CMK (cell line): ENCODE data around the gene LTF.
"Not testable (repeated sequence)": the region's sequence is repeated elsewhere in the genome, so short reads cannot be mapped to it uniquely, and the experiment has no call there.

ENCODE experiments used
- DNase-seq: peaks from one replicate; pipeline ENCODE4 v3.0.0-alpha.2; 2010; ENCODE audit warnings: low read depth

The LTF gene

GRCh38 chr3:46412786-46413298 is 51.9 kb downstream of the LTF start:
- no peak for DNase-seq

GRCh38 chr3:46411271-46411670 is 53.4 kb downstream of the LTF start:
- no peak for DNase-seq

- DNase-seq, result no peak
Observed at GRCh38 chr3:46410669-46411068, 54.0 kb downstream of the LTF start.

- no peak for DNase-seq
Observed at GRCh38 chr3:46409739-46410489, 54.8 kb downstream of the LTF start.

- DNase-seq, result no peak
Observed at GRCh38 chr3:46408853-46409252, 55.9 kb downstream of the LTF start.

GRCh38 chr3:46407970-46408369 is 56.7 kb downstream of the LTF start:
- DNase-seq, result no peak

GRCh38 chr3:46406788-46407611 is 57.7 kb downstream of the LTF start, which contains the start of the genes CCR5AS and CCRL2:
Gene CCR5AS, minus strand, starts transcription at chr3:46407066.
Gene CCRL2, plus strand, starts transcription at chr3:46407259. Its CDS starts 821 bp downstream, at chr3:46408080.
- DNase-seq, result peak; percentile 87

GRCh38 chr3:46406443-46406787 is 58.3 kb downstream of the LTF start:
- no peak for DNase-seq

- DNase-seq, result no peak
Observed at GRCh38 chr3:46405301-46406019, 59.2 kb downstream of the LTF start.

- DNase-seq, result not testable (repeated sequence)
Observed at GRCh38 chr3:46402902-46403301, 61.8 kb downstream of the LTF start.

- DNase-seq, result no peak
Observed at GRCh38 chr3:46401579-46401978, 63.1 kb downstream of the LTF start.

- no peak for DNase-seq
Observed at GRCh38 chr3:46400846-46401245, 63.9 kb downstream of the LTF start.

GRCh38 chr3:46400000-46400734 is 64.5 kb downstream of the LTF start:
- no peak for DNase-seq

GRCh38 chr3:46399557-46399956 is 65.1 kb downstream of the LTF start:
- no peak for DNase-seq

- DNase-seq, result no peak
Observed at GRCh38 chr3:46399098-46399497, 65.6 kb downstream of the LTF start.

- DNase-seq, result no peak
Observed at GRCh38 chr3:46398186-46398955, 66.3 kb downstream of the LTF start.

- DNase-seq, result no peak
Observed at GRCh38 chr3:46397111-46397510, 67.6 kb downstream of the LTF start.

GRCh38 chr3:46395766-46396530 is 68.8 kb downstream of the LTF start:
- DNase-seq, result no peak

- no peak for DNase-seq
Observed at GRCh38 chr3:46395210-46395661, 69.5 kb downstream of the LTF start.
